ENCODE data around the gene NVL.

Gene NVL

DNA sequence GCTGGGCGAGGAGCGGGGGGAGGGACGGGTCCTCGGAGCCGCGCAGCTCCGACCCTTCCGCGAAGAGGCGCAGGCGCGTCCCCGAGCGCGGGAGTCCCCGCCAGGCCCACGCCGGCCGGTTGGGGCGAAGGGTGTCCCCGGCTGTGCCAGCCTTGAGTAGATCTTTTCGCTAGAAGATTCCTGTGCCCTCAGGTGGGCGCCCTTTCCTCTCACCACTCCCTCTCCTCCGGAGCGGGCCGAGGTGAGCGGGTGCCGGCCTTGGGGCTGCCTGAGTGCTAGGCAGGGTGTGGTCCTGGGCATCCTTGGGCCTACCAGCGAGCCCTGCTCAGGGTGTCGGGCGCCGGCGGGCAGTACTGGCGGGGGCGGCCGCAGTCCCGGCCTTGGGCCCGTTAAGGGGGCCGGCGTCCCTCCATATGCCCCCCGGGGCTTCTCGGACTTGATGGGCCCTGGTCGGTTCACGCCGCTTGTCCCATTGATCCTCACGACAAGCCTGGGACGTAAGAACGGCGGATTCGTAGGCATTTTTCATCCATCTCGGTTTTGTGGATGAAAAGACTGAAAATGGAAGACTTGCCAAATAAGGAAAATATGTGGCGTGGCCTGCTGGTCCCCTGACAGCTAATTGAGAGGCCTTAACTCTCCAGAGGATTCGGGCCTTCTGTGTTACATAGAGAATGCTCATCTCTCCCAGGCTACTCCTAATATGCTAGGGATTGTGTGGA is 146.2 kb downstream of the NVL start (continued):
- TF ChIP-seq, protein P1, sequence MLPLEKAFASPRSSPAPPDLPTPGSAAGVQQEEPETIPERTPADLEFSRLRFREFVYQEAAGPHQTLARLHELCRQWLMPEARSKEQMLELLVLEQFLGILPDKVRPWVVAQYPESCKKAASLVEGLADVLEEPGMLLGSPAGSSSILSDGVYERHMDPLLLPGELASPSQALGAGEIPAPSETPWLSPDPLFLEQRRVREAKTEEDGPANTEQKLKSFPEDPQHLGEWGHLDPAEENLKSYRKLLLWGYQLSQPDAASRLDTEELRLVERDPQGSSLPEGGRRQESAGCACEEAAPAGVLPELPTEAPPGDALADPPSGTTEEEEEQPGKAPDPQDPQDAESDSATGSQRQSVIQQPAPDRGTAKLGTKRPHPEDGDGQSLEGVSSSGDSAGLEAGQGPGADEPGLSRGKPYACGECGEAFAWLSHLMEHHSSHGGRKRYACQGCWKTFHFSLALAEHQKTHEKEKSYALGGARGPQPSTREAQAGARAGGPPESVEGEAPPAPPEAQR (tag by site-specific recombination; IDR thresholded peaks at IDR 0.05) = no peak
- no peak for TF ChIP-seq ZNF830 (tag by site-specific recombination; IDR thresholded peaks at IDR 0.05; ENCODE audit: low read depth)
- TF ChIP-seq AEBP2 (tag by site-specific recombination; IDR thresholded peaks at IDR 0.05; ENCODE audit: borderline replicate concordance) = no peak
- TF ChIP-seq PRDM10 (tag by site-specific recombination; IDR thresholded peaks at IDR 0.05) = no peak
- TF ChIP-seq ZNF555 (tag by site-specific recombination; conservative IDR thresholded peaks at IDR 0.05) = no peak
- TF ChIP-seq ZNF707 (tag by site-specific recombination; IDR thresholded peaks at IDR 0.05) = no peak
- TF ChIP-seq ZBTB17 (tag by site-specific recombination; IDR thresholded peaks at IDR 0.05) = peak; percentile 95
- TF ChIP-seq ZNF140 (tag by site-specific recombination; IDR thresholded peaks at IDR 0.05) = no peak
- no peak for TF ChIP-seq ZNF777 (tag by site-specific recombination; IDR thresholded peaks at IDR 0.05; ENCODE audit: borderline replicate concordance)
- no peak for TF ChIP-seq ZNF112 (tag by site-specific recombination; IDR thresholded peaks at IDR 0.05)
- no peak for TF ChIP-seq PRDM6 (tag by site-specific recombination; IDR thresholded peaks at IDR 0.05)
- TF ChIP-seq, protein P2, sequence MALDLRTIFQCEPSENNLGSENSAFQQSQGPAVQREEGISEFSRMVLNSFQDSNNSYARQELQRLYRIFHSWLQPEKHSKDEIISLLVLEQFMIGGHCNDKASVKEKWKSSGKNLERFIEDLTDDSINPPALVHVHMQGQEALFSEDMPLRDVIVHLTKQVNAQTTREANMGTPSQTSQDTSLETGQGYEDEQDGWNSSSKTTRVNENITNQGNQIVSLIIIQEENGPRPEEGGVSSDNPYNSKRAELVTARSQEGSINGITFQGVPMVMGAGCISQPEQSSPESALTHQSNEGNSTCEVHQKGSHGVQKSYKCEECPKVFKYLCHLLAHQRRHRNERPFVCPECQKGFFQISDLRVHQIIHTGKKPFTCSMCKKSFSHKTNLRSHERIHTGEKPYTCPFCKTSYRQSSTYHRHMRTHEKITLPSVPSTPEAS (tag by site-specific recombination; IDR thresholded peaks at IDR 0.05) = no peak
- TF ChIP-seq ZNF623 (tag by site-specific recombination; IDR thresholded peaks at IDR 0.05) = no peak
- TF ChIP-seq ZNF132 (tag by site-specific recombination; IDR thresholded peaks at IDR 0.05; ENCODE audit: borderline replicate concordance) = no peak
- TF ChIP-seq HIC1 (tag by site-specific recombination; IDR thresholded peaks at IDR 0.05) = peak; percentile 99
- TF ChIP-seq, protein P3, sequence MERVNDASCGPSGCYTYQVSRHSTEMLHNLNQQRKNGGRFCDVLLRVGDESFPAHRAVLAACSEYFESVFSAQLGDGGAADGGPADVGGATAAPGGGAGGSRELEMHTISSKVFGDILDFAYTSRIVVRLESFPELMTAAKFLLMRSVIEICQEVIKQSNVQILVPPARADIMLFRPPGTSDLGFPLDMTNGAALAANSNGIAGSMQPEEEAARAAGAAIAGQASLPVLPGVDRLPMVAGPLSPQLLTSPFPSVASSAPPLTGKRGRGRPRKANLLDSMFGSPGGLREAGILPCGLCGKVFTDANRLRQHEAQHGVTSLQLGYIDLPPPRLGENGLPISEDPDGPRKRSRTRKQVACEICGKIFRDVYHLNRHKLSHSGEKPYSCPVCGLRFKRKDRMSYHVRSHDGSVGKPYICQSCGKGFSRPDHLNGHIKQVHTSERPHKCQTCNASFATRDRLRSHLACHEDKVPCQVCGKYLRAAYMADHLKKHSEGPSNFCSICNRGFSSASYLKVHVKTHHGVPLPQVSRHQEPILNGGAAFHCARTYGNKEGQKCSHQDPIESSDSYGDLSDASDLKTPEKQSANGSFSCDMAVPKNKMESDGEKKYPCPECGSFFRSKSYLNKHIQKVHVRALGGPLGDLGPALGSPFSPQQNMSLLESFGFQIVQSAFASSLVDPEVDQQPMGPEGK (tag by site-specific recombination; IDR thresholded peaks at IDR 0.05) = peak; percentile 92
- TF ChIP-seq SALL2 (tag by site-specific recombination; IDR thresholded peaks at IDR 0.05; ENCODE audit: borderline replicate concordance) = no peak
- TF ChIP-seq ZNF645 (tag by site-specific recombination; IDR thresholded peaks at IDR 0.05) = no peak
- no peak for TF ChIP-seq ZNF350 (tag by site-specific recombination; IDR thresholded peaks at IDR 0.05)
- TF ChIP-seq ZBTB6 (tag by site-specific recombination; IDR thresholded peaks at IDR 0.05) = no peak
- TF ChIP-seq ZFP3 (tag by site-specific recombination; IDR thresholded peaks at IDR 0.05; ENCODE audit: low read depth) = no peak
- TF ChIP-seq GLIS2 (tag by site-specific recombination; IDR thresholded peaks at IDR 0.05) = peak; percentile 93

All from HEK293 (cell line).